GM23338 (cell line): ENCODE measurements around the gene STARD8.
"Not testable (repeated sequence)": the region's sequence is repeated elsewhere in the genome, so short reads cannot be mapped to it uniquely, and the experiment has no call there.

Source experiments
- CREB1 ChIP-seq: fragments of 250-450 bp; sonication (Bioruptor Pico); IDR thresholded peaks from 2 replicates; pipeline ENCODE4 v1.5.0; 2020; ENCODE audit warnings: low read depth, mild to moderate bottlenecking, moderate library complexity
- EZH2 ChIP-seq: fragments of 200-600 bp; sonication (generic); IDR thresholded peaks from one replicate; pipeline ENCODE4 v1.8.0; 2017; ENCODE audit warnings: antibody characterized with exemption, mild to moderate bottlenecking, low read depth; ENCODE audit not compliant: unreplicated experiment
- EZH2phosphoT487 ChIP-seq: fragments of 200-600 bp; sonication (generic); IDR thresholded peaks from one replicate; pipeline ENCODE4 v1.8.1; 2018; ENCODE audit warnings: antibody characterized with exemption; ENCODE audit not compliant: unreplicated experiment
- JUNB ChIP-seq: IDR thresholded peaks from one replicate; pipeline ENCODE4 v1.6.1; 2016; ENCODE audit warnings: antibody characterized with exemption; ENCODE audit not compliant: unreplicated experiment
- NANOG ChIP-seq: IDR thresholded peaks from 2 replicates; pipeline ENCODE4 v1.6.1; 2016; ENCODE audit warnings: antibody characterized with exemption, borderline replicate concordance
- POLR2AphosphoS5 ChIP-seq: IDR thresholded peaks from 2 replicates; pipeline ENCODE4 v1.6.1; 2016; ENCODE audit warnings: antibody characterized with exemption, low read depth
- STAT1 ChIP-seq: IDR thresholded peaks from one replicate; pipeline ENCODE4 v1.6.1; 2016; ENCODE audit warnings: antibody characterized with exemption; ENCODE audit not compliant: unreplicated experiment
- ZNF114 ChIP-seq: fragments of 250-450 bp; sonication (Bioruptor Pico); IDR thresholded peaks from 2 replicates; pipeline ENCODE4 v1.5.0; 2020; ENCODE audit warnings: mild to moderate bottlenecking, moderate library complexity
- ZNF331 ChIP-seq: fragments of 250-450 bp; sonication (Bioruptor Pico); IDR thresholded peaks from 2 replicates; pipeline ENCODE4 v1.5.0; 2020; ENCODE audit warnings: low read depth, mild to moderate bottlenecking, moderate library complexity
- TF ChIP-seq, protein P1 (sequence below), 2 experiments: fragments of 200-600 bp in 1 of 2; sonication (generic) in 1 of 2; conservative IDR thresholded peaks; 2 replicates each; pipeline versions ENCODE4 v1.5.1 to v1.6.1; 2016 to 2017; ENCODE audit warnings: antibody characterized with exemption in 2 of 2, low read depth in 2 of 2, mild to moderate bottlenecking in 2 of 2, moderate library complexity in 1 of 2
- TF ChIP-seq, protein P2 (sequence below): IDR thresholded peaks from one replicate; pipeline ENCODE4 v1.6.1; 2018; ENCODE audit warnings: antibody characterized with exemption; ENCODE audit not compliant: unreplicated experiment
- TF ChIP-seq, protein P3 (sequence below): IDR thresholded peaks from 2 replicates; pipeline ENCODE4 v1.6.1; 2016; ENCODE audit warnings: antibody characterized with exemption

DNA sequence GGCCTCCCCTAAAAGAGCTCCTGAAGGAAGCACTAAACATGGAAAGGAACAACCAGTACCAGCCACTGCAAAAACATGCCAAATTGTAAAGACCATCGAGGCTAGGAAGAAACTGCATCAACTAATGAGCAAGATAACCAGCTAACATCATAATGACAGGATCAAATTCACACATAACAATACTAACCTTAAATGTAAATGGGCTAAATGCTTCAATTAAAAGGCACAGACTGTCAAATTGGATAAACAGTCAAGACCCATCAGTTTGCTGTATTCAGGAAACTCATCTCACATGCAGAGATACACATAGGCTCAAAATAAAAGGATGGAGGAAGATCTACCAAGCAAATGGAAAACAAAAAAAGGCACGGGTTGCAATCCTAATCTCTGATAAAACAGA lies 43.2 kb upstream of the STARD8 start:
- TF ChIP-seq EZH2; EZH2phosphoT487; JUNB; POLR2AphosphoS5; CREB1; STAT1; ZNF331 (CRISPR knock-in tag); NANOG; ZNF114: not testable (repeated sequence)
- TF ChIP-seq, protein P1, sequence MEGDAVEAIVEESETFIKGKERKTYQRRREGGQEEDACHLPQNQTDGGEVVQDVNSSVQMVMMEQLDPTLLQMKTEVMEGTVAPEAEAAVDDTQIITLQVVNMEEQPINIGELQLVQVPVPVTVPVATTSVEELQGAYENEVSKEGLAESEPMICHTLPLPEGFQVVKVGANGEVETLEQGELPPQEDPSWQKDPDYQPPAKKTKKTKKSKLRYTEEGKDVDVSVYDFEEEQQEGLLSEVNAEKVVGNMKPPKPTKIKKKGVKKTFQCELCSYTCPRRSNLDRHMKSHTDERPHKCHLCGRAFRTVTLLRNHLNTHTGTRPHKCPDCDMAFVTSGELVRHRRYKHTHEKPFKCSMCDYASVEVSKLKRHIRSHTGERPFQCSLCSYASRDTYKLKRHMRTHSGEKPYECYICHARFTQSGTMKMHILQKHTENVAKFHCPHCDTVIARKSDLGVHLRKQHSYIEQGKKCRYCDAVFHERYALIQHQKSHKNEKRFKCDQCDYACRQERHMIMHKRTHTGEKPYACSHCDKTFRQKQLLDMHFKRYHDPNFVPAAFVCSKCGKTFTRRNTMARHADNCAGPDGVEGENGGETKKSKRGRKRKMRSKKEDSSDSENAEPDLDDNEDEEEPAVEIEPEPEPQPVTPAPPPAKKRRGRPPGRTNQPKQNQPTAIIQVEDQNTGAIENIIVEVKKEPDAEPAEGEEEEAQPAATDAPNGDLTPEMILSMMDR (conservative IDR thresholded peaks at IDR 0.05; ENCODE audit: low read depth in 2 of 2) = not testable (repeated sequence)
- TF ChIP-seq, protein P2, sequence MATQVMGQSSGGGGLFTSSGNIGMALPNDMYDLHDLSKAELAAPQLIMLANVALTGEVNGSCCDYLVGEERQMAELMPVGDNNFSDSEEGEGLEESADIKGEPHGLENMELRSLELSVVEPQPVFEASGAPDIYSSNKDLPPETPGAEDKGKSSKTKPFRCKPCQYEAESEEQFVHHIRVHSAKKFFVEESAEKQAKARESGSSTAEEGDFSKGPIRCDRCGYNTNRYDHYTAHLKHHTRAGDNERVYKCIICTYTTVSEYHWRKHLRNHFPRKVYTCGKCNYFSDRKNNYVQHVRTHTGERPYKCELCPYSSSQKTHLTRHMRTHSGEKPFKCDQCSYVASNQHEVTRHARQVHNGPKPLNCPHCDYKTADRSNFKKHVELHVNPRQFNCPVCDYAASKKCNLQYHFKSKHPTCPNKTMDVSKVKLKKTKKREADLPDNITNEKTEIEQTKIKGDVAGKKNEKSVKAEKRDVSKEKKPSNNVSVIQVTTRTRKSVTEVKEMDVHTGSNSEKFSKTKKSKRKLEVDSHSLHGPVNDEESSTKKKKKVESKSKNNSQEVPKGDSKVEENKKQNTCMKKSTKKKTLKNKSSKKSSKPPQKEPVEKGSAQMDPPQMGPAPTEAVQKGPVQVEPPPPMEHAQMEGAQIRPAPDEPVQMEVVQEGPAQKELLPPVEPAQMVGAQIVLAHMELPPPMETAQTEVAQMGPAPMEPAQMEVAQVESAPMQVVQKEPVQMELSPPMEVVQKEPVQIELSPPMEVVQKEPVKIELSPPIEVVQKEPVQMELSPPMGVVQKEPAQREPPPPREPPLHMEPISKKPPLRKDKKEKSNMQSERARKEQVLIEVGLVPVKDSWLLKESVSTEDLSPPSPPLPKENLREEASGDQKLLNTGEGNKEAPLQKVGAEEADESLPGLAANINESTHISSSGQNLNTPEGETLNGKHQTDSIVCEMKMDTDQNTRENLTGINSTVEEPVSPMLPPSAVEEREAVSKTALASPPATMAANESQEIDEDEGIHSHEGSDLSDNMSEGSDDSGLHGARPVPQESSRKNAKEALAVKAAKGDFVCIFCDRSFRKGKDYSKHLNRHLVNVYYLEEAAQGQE = not testable (repeated sequence)
- TF ChIP-seq, protein P3, sequence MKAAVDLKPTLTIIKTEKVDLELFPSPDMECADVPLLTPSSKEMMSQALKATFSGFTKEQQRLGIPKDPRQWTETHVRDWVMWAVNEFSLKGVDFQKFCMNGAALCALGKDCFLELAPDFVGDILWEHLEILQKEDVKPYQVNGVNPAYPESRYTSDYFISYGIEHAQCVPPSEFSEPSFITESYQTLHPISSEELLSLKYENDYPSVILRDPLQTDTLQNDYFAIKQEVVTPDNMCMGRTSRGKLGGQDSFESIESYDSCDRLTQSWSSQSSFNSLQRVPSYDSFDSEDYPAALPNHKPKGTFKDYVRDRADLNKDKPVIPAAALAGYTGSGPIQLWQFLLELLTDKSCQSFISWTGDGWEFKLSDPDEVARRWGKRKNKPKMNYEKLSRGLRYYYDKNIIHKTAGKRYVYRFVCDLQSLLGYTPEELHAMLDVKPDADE = not testable (repeated sequence)
